ENCODE data around the gene TMEM225.

GRCh38 chr11:123839131-123839530, 46.3 kb downstream of the TMEM225 start:
- no peak for TF ChIP-seq CTCF (IDR thresholded peaks at IDR 0.05)
- TF ChIP-seq POLR2A (IDR thresholded peaks at IDR 0.05) = no peak
